ENCODE data around the gene KCNC1.

DNA sequence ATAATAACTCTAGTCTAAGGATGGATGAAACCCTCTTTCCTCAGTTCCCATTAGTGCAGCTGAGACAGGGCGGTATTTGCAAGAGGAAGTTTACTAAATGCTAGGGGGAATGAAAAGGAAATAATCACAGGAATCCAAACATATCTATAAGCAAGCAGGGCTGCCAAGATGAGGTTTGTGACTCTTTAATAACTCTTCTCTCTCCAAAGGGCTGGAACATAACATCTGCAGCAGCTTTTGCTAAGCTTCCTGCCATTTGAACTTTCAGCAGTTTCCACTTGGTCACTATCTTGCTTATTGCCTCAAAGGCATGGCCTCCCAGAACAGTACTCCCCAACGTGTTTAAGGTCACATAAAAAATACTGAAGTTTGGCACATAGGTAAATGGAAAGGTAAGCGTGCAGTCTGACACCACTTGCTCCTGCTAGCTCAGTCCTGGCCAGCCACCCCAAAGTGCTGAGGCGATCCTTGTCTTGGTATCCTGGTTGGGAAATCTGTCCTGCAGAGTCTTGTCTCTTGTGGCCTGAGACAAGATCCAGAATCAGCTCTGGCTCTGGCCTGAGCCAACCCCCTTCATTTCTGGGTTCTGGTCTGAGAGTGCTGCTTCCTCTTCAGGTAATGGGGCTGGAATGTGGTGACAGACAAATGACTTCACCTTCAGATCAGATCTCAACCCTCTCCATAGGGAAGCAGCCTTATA is 81.8 kb downstream of the KCNC1 start:
- TF ChIP-seq, protein P1, sequence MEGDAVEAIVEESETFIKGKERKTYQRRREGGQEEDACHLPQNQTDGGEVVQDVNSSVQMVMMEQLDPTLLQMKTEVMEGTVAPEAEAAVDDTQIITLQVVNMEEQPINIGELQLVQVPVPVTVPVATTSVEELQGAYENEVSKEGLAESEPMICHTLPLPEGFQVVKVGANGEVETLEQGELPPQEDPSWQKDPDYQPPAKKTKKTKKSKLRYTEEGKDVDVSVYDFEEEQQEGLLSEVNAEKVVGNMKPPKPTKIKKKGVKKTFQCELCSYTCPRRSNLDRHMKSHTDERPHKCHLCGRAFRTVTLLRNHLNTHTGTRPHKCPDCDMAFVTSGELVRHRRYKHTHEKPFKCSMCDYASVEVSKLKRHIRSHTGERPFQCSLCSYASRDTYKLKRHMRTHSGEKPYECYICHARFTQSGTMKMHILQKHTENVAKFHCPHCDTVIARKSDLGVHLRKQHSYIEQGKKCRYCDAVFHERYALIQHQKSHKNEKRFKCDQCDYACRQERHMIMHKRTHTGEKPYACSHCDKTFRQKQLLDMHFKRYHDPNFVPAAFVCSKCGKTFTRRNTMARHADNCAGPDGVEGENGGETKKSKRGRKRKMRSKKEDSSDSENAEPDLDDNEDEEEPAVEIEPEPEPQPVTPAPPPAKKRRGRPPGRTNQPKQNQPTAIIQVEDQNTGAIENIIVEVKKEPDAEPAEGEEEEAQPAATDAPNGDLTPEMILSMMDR (IDR thresholded peaks at IDR 0.05) = no peak
- TF ChIP-seq POLR2A (IDR thresholded peaks at IDR 0.05) (no peak), POLR2AphosphoS5 (IDR thresholded peaks at IDR 0.05) (no peak)

All from sigmoid colon (tissue), 4 donors.